ENCODE data around the gene CNTN1. TPM values are rescaled to one million over a fixed set of nuclear protein-coding genes. Genes with fewer than 3 reads are reported as not detected.

Gene CNTN1
- total RNA-seq: not detected

DNA sequence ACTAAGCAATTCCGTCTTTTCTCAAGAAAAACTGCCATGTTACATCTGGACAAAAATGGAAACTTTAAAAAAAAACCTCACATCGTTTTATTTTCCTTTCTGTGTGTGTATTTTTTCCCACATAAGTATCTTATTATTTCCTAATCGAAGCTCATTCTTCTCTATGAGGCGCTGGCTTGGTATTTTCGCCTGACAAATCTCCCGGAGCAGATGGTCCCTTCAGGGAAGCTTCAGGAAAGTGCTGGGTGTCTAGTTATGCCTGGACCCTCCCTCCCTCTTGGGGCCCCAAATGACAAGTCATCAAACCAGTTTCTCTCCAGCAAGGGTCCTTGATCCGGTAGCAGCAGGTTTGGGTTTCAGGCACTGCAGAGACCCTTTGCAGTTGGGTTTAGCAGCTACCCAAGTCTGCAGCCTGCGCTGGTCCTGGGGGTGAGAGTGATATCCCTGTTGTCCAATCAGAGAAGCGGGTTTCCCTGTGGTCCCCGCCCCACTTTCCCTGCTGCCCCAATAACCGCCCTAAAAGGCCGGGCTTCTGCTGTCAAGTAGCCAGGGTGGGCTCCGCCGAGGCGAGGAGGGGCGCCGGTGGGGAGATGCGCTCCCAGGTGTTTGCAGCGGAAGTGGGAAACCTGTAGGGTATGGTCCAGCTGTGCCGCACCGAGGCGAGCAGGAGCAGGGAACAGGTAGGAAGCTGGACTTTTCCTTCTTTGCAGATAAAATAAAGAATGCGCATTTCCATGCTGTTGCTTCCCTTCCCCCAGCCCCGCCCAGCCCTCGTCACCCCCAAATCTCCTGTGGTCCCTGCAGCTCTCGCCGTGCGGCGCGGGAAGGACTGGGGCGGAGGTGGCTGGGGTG, at the start of gene CNTN1:
Gene CNTN1, plus strand, starts transcription at position 527 of the 852 bp plus-strand sequence.
- Mint-ChIP-seq H3K36me3 (ENCODE audit: insufficient read depth) (no peaks in the 10 kb centered on the region), H3K27me3 (ENCODE audit: low read depth) (peaks cover 21% of the 10 kb centered on the region)

DNA sequence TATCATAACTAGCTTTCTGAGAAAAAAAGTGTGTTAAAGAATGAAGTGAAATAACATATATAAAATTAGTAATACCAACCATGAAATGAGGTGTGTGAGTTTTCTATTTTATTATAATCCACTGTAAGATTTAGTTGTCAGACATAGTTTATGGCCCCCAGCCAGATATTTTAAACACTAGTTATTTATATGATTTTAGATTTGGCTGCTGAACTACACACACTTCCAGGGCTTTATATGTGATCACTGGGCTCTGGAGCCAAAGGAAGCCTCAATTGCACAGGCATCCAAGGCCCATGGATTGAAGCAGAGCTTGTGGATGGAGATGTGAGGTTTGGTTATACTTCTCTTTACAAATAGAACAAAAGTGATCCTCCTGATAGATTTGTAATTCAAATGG, 48.7 kb upstream of the CNTN1 start:
- Mint-ChIP-seq H3K27me3 (ENCODE audit: low read depth) (no peaks in the 10 kb centered on the region), H3K4me3 (no peak overlapping the region), H3K9me3 (no peaks in the 10 kb centered on the region), H3K36me3 (ENCODE audit: insufficient read depth) (no peaks in the 10 kb centered on the region), H3K4me1 (ENCODE audit: low read depth) (no peaks in the 10 kb centered on the region)
- DNase-seq: no peak
- ATAC-seq: no peak

More for the DNA sequence above, at the start of gene CNTN1:
- no peaks in the 10 kb centered on the region for H3K9me3 Mint-ChIP-seq
- H3K4me3 Mint-ChIP-seq: no peak within 1 kb of the TSS
- ATAC-seq: no peak
- H3K4me1 Mint-ChIP-seq (ENCODE audit: low read depth): no peaks in the 10 kb centered on the region
- DNase-seq: no peak

DNA sequence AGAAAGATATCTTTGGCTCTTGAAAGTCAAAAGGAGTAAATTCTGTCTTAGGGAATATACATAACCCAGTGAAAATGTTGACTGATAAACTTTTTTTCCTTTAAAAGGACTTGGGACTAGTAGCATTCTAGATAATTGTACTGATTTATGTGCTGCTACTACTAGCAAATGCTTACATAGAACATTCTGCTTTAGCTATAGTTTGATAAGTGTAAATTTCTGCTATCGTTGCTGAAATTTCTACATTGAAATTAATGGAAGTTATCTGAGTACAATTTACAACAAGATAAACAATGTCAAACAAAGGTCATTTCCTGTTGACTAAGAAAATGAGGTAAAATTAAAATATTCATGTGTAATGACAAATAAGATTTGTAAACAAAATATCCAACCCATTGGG, 48.3 kb upstream of the CNTN1 start:
- H3K9me3 Mint-ChIP-seq: no peaks in the 10 kb centered on the region
- H3K4me3 Mint-ChIP-seq: no peak overlapping the region
- ATAC-seq (no peak), DNase-seq (no peak)
- no peaks in the 10 kb centered on the region for H3K36me3 Mint-ChIP-seq (ENCODE audit: insufficient read depth)
- H3K27me3 Mint-ChIP-seq (ENCODE audit: low read depth): no peaks in the 10 kb centered on the region
- H3K4me1 Mint-ChIP-seq (ENCODE audit: low read depth): no peaks in the 10 kb centered on the region

DNA sequence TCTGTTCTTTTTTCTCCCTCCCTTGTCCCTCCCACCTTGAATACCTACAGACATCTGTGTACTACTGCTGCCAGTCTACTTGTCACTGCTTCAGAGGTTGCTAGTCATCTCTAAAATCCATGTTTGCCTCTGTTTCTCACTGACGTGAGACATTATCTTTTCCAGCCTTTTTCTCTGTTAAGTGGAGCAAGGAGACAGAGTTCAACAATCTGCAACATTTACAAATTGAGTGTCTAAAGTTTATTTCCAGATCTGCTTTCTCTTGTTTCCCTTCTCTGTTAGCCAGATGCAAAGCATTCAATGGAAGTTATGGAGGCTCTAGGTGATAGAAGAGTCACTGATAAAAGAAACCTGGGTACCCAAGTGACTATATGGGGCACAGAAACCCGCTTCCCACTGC, 47.5 kb upstream of the CNTN1 start:
- Mint-ChIP-seq H3K27me3 (ENCODE audit: low read depth) (no peaks in the 10 kb centered on the region), H3K4me1 (ENCODE audit: low read depth) (no peaks in the 10 kb centered on the region), H3K36me3 (ENCODE audit: insufficient read depth) (no peaks in the 10 kb centered on the region), H3K4me3 (no peak overlapping the region), H3K9me3 (no peaks in the 10 kb centered on the region)
- no peak for DNase-seq
- no peak for ATAC-seq

DNA sequence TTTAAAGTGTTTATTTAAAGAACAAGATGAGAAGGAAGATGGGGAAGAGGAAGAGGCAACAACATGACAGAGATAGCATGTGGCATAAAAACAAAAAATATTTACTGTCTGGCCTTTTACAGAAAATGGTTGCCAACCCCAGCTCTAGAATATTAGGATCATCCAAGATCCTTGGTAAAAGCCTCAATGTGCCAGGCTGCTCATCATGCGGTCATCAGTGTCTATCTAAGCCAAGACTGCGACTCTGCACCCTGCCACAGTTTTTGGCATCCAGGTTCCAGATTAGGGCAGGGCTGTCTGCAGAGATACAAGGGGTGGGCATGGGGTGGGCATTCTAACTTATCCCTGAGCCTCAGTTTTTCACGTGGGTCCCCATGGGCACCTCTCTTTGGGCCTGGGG, 46.9 kb upstream of the CNTN1 start:
- H3K27me3 Mint-ChIP-seq (ENCODE audit: low read depth): no peaks in the 10 kb centered on the region
- H3K36me3 Mint-ChIP-seq (ENCODE audit: insufficient read depth): no peaks in the 10 kb centered on the region

DNA sequence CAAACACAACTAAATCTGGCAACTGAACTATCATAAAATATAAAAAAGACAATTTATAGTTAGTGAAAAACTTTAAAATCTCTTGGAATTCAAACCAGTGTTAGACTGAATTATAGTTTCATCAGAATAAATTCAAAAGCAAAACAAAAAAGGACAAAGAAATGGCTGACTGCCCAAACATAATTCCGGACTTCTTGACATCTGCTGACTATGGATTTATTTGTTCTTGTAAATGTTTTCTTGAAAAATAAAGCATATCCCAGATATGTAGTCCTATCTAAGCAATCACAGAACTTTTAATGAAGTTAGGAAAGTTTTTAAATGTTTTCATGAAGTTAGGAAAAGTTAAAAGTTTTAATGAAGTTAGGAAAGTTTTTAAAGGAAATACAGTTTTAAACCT, 45.8 kb upstream of the CNTN1 start:
- Mint-ChIP-seq H3K4me1 (ENCODE audit: low read depth) (no peaks in the 10 kb centered on the region), H3K9me3 (no peaks in the 10 kb centered on the region), H3K4me3 (no peak overlapping the region), H3K36me3 (ENCODE audit: insufficient read depth) (no peaks in the 10 kb centered on the region), H3K27me3 (ENCODE audit: low read depth) (no peaks in the 10 kb centered on the region)
- ATAC-seq (no peak), DNase-seq (no peak)

More for the DNA sequence above, 46.9 kb upstream of the CNTN1 start:
- H3K9me3 Mint-ChIP-seq: no peaks in the 10 kb centered on the region
- no peak overlapping the region for H3K4me3 Mint-ChIP-seq
- DNase-seq: no peak
- H3K4me1 Mint-ChIP-seq (ENCODE audit: low read depth): no peaks in the 10 kb centered on the region
- no peak for ATAC-seq

DNA sequence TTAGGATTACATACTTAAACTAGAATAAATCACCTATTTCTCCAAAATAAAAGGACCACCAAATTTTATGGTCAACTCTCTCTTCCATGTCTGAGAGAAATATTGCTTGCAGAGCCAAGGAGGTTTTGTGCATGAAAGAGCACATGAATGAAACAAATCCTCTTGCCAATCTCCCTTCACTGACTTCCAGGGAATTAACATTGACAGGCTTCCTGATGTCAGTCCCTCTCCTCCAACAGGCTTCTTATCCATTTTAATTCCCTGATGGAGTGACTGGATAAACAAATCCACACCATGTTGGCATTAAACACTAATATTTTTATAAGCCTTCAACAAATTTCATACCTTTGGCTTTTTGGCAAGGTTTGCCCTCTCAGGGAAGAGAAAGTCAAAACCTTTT, 45.3 kb upstream of the CNTN1 start:
- no peaks in the 10 kb centered on the region for H3K36me3 Mint-ChIP-seq (ENCODE audit: insufficient read depth)
- H3K4me1 Mint-ChIP-seq (ENCODE audit: low read depth): no peaks in the 10 kb centered on the region
- no peaks in the 10 kb centered on the region for H3K9me3 Mint-ChIP-seq
- H3K27me3 Mint-ChIP-seq (ENCODE audit: low read depth): no peaks in the 10 kb centered on the region
- ATAC-seq (no peak), DNase-seq (no peak)
- no peak overlapping the region for H3K4me3 Mint-ChIP-seq

DNA sequence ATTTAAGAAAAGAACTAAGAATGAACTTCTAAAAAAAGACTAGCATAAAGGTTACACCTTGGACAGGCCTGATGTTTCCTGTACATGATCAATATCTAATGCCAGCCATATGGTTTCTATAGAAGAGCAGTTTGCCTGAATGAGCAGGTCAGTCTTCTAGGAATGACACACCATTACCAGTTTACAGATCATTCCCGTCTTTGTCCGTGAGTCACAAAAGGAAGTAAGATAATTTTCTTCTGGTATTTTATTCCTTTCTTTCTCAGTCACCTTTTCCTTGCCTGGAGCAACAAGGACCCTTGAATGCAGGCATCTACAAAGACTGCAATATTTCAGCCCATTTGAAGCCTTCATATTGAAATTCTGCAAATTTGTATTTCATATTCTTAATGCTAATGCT, 44.6 kb upstream of the CNTN1 start:
- no peak for ATAC-seq
- H3K4me3 Mint-ChIP-seq: no peak overlapping the region
- no peaks in the 10 kb centered on the region for H3K4me1 Mint-ChIP-seq (ENCODE audit: low read depth)

DNA sequence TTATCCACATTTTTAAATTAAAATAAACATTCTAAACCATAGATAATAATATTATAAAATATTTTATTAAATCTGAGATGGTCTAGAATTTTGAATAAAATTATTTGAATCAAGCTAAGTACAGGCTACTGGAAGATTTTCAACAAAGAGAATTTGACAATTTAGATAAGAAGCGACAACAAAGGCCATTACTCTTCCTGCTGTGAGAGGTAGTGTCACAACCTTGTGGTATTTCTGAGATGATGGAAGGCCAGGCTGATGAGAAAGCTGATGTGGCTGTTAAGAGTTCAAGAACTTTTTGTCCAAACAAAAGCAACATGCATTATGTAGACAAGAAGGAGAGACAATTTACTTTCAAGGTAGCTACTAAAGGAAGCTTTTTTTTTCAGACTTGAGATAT, 43.7 kb upstream of the CNTN1 start:
- no peaks in the 10 kb centered on the region for H3K4me1 Mint-ChIP-seq (ENCODE audit: low read depth)
- H3K4me3 Mint-ChIP-seq: no peak overlapping the region

More for the DNA sequence above, 44.6 kb upstream of the CNTN1 start:
- Mint-ChIP-seq H3K27me3 (ENCODE audit: low read depth) (no peaks in the 10 kb centered on the region), H3K9me3 (no peaks in the 10 kb centered on the region), H3K36me3 (ENCODE audit: insufficient read depth) (no peaks in the 10 kb centered on the region)
- DNase-seq: no peak

DNA sequence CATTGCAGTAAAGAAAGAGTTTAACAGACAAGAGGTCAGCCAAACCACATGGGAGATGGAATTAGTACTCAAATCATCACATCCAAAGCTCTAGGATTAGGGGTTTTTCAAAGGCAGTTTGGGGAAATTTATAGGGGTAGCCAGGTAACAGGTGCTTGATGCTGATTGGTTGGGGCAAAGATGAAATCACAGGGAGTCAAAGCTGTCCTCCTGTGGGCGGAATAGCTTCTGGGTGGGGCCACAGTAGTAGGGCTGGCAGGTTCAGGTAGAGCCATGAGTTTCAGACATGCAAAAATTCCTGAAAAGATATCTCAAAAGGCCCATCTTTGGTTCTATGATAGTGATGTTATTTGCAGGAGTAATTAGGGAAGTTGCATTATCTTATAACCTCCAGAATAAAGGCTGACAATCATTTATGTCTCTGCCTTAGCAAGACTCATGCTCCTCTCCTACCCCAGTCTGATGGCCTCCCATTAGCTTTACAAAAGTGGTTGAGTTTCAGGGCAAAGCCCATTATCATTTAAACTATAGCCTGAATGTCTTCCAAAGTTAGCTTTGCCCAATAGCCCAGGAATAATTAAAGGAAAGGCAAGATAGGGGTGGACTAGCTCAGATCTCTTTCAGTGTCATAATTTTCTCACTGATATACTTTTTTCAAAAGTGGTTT, 42.1 kb upstream of the CNTN1 start:
- Mint-ChIP-seq H3K4me3 (no peak overlapping the region), H3K9me3 (no peaks in the 10 kb centered on the region), H3K4me1 (ENCODE audit: low read depth) (no peaks in the 10 kb centered on the region), H3K27me3 (ENCODE audit: low read depth) (no peaks in the 10 kb centered on the region), H3K36me3 (ENCODE audit: insufficient read depth) (no peaks in the 10 kb centered on the region)
- ATAC-seq: no peak
- no peak for DNase-seq

More for the DNA sequence above, 43.7 kb upstream of the CNTN1 start:
- DNase-seq (no peak), ATAC-seq (no peak)
- Mint-ChIP-seq H3K27me3 (ENCODE audit: low read depth) (no peaks in the 10 kb centered on the region), H3K9me3 (no peaks in the 10 kb centered on the region), H3K36me3 (ENCODE audit: insufficient read depth) (no peaks in the 10 kb centered on the region)

DNA sequence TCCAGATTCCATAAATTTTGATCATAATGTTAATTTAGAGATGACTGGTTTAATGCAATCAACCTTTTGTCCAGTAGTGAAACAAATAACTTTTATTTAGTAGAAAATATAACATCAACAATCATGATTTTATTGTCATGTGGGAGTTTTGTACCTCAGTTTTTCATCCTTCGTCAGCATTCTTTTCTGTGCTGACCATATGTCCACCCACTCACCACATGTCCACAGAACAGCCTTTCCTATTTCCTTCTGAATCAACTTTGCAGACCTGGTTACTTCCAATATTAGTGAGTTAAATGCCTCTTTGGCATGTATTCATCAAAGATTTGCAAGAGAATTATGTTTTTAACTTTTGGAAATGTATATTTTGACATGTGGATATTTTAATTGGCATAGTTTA, 36.8 kb upstream of the CNTN1 start:
- Mint-ChIP-seq H3K4me3 (no peak overlapping the region), H3K9me3 (no peaks in the 10 kb centered on the region), H3K27me3 (ENCODE audit: low read depth) (no peaks in the 10 kb centered on the region), H3K36me3 (ENCODE audit: insufficient read depth) (no peaks in the 10 kb centered on the region), H3K4me1 (ENCODE audit: low read depth) (no peaks in the 10 kb centered on the region)
- DNase-seq (no peak), ATAC-seq (no peak)

DNA sequence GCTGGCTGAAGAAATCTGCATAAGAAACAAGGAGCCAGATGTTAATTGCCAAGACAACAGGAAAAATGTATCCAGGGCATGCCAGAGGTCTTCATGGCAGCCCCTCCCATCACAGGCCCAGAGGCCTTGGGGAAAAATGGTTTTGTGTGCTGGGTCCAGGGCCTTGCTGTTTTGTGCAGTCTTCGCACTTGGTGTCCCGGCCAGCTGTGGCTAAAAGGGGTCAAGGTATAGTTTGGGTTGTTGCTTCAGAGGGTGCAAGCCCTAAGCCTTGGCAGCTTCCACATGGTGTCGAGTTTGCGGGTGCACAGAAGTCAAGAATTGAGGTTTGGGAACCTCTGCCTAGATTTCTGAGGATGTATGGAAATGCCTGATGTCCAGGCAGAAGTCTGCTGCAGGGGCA, 29.9 kb upstream of the CNTN1 start:
- no peak for DNase-seq

DNA sequence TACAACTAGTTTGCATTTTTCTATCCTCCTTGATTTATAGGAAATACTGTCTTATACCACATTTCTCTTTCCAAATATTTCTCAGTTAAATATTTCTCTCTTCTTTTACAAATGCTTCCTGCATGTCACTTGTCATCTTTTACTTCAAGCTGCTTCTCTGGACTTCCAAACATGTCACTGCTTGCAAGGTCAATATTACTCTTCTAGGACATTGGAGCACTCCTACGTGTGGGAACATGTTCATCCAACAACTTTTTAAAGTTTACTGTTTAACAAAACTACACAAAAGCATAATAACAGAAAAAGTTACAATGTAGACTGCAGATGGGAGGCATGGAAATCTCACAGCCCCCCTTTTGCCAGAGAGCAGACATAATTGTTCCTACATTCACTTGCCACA, 28.5 kb upstream of the CNTN1 start:
- H3K4me3 Mint-ChIP-seq: no peak overlapping the region

More for the DNA sequence above, 29.9 kb upstream of the CNTN1 start:
- no peak overlapping the region for H3K4me3 Mint-ChIP-seq
- H3K9me3 Mint-ChIP-seq: no peaks in the 10 kb centered on the region
- H3K36me3 Mint-ChIP-seq (ENCODE audit: insufficient read depth): no peaks in the 10 kb centered on the region
- no peaks in the 10 kb centered on the region for H3K4me1 Mint-ChIP-seq (ENCODE audit: low read depth)
- ATAC-seq: no peak
- no peaks in the 10 kb centered on the region for H3K27me3 Mint-ChIP-seq (ENCODE audit: low read depth)

DNA sequence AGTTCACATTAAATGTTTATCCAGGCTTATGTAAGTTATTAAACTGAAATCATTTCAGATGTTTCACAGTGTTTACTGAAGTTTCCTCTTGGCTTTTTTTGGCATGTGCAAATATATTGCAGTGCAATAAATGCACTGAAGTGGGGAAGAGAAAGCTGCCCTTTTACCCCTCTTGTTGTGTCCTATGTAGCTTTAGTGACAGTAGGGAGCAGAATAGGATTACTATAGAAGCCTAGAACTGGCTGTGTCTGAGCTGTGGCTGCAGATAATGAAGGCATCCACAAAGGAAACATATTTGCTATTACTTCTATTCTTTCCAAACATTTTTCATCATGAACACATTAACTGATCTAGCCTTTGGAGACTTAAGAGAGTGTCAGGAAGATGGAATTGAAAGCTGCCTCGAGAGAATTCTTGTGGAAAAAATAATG, 24.1 kb upstream of the CNTN1 start:
- no peak for ATAC-seq

More for the DNA sequence above, 28.5 kb upstream of the CNTN1 start:
- DNase-seq (no peak), ATAC-seq (no peak)
- no peaks in the 10 kb centered on the region for H3K4me1 Mint-ChIP-seq (ENCODE audit: low read depth)
- no peaks in the 10 kb centered on the region for H3K36me3 Mint-ChIP-seq (ENCODE audit: insufficient read depth)
- H3K27me3 Mint-ChIP-seq (ENCODE audit: low read depth): no peaks in the 10 kb centered on the region
- no peaks in the 10 kb centered on the region for H3K9me3 Mint-ChIP-seq

DNA sequence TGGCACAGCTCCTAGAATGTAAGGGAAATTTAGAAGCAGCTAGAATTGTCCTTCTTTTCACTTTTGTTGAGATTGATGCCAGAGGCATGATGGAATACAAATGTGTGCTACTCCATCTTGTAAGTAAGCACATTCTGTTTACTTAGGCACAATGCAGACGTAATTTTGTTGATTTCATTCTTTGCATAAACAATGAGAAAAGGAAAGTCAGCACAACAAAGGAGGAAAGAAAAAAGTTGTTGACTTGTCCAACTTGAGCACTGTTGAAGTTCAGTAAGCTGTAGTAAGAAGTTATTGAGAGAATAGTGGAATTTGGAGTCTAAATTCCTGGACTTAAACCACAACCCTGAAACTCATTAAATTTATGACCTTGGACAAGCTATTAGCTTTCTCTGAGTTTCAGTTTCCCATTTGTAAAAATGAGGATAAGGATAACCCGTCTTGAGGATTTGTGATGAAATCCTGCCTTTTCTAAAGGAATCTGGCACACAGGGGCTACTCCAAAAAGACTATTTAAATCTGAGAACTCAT, 19.4 kb upstream of the CNTN1 start:
- no peaks in the 10 kb centered on the region for H3K4me1 Mint-ChIP-seq (ENCODE audit: low read depth)
- peaks cover 4% of the 10 kb centered on the region for H3K9me3 Mint-ChIP-seq
- H3K27me3 Mint-ChIP-seq (ENCODE audit: low read depth): no peaks in the 10 kb centered on the region
- DNase-seq (no peak), ATAC-seq (no peak)
- H3K36me3 Mint-ChIP-seq (ENCODE audit: insufficient read depth): no peaks in the 10 kb centered on the region
- no peak overlapping the region for H3K4me3 Mint-ChIP-seq

More for the DNA sequence above, 24.1 kb upstream of the CNTN1 start:
- no peaks in the 10 kb centered on the region for H3K36me3 Mint-ChIP-seq (ENCODE audit: insufficient read depth)
- DNase-seq: no peak
- no peaks in the 10 kb centered on the region for H3K27me3 Mint-ChIP-seq (ENCODE audit: low read depth)
- H3K4me3 Mint-ChIP-seq: no peak overlapping the region
- H3K4me1 Mint-ChIP-seq (ENCODE audit: low read depth): no peaks in the 10 kb centered on the region
- H3K9me3 Mint-ChIP-seq: no peaks in the 10 kb centered on the region
